Gastroesophageal sphincter (tissue), 4 donors: ENCODE measurements around the gene AFG1L. TPM values are rescaled to one million over a fixed set of nuclear protein-coding genes. Genes with fewer than 3 reads are reported as not detected.
"Not testable (repeated sequence)": the region's sequence is repeated elsewhere in the genome, so short reads cannot be mapped to it uniquely, and the experiment has no call there.

ENCODE experiments used
- ATAC-seq: fragments of 150-250 bp; one replicate; pipeline ENCODE4 v1.9.1; 2016; ENCODE audit warnings: mild to moderate bottlenecking, moderate library complexity
- H3K27ac ChIP-seq, 4 donors: fragments of 200-600 bp; sonication (generic) in 3 of 4; 1 replicate in 3 of 4; 2 replicates in 1 of 4; pipeline ENCODE4 v1.5.1; 2016 to 2019
- H3K27me3 ChIP-seq: fragments of 200-600 bp; sonication (generic); one replicate; pipeline ENCODE4 v1.5.1; 2019
- H3K36me3 ChIP-seq, 2 donors: fragments of 200-600 bp; sonication (generic); one replicate each; pipeline ENCODE4 v1.5.1; 2019; ENCODE audit warnings: control low read depth in 1 of 2
- H3K4me1 ChIP-seq, 3 donors: fragments of 200-600 bp; sonication (generic); 1 replicate in 2 of 3; 2 replicates in 1 of 3; pipeline ENCODE4 v1.5.1; 2016 to 2019; ENCODE audit warnings: control low read depth in 2 of 3
- H3K4me3 ChIP-seq, 2 donors: fragments of 200-600 bp; sonication (generic); one replicate each; pipeline ENCODE4 v1.5.1; 2019; ENCODE audit warnings: mild to moderate bottlenecking in 1 of 2, moderate library complexity in 1 of 2
- H3K9me3 ChIP-seq, 3 donors: fragments of 200-600 bp; sonication (generic); one replicate each; pipeline ENCODE4 v1.5.1; 2017 to 2019; ENCODE audit warnings: control low read depth in 2 of 3
- EP300 ChIP-seq: sonication (generic); formaldehyde crosslinking; IDR thresholded peaks from one replicate; pipeline ENCODE4 v1.6.1; 2017; ENCODE audit warnings: antibody characterized with exemption, mild to moderate bottlenecking
- POLR2A ChIP-seq, 2 donors: fragments of 450-650 bp; IDR thresholded peaks; one replicate each; pipeline ENCODE4 v1.6.1; 2017; ENCODE audit warnings: antibody characterized with exemption in 2 of 2, mild to moderate bottlenecking in 2 of 2, moderate library complexity in 1 of 2
- POLR2AphosphoS5 ChIP-seq: sonication (generic); formaldehyde crosslinking; IDR thresholded peaks from one replicate; pipeline ENCODE4 v1.6.1; 2017; ENCODE audit warnings: antibody characterized with exemption
- whole genome bisulfite sequencing, 2 donors: methylation state at CpG; one replicate each; pipeline ENCODE4 v1.1.5; 2018; ENCODE audit warnings: low coverage in 1 of 2; 5-methylcytosine and 5-hydroxymethylcytosine counted together
- total RNA-seq, 4 donors: library from RNA; depleted of rRNA; stranded (reverse); fragments of >200 nt; gene quantifications; one replicate each; pipeline ENCODE4 v1.1.0, GENCODE V29; 2016
- TF ChIP-seq, protein P1 (sequence below), 4 experiments: fragments of 200-600 bp in 2 of 4; fragments of 450-650 bp in 2 of 4; sonication (generic) in 1 of 4; IDR thresholded peaks; one replicate each; pipeline ENCODE4 v1.5.1; 2017 to 2019; ENCODE audit warnings: antibody characterized with exemption in 4 of 4, mild to moderate bottlenecking in 2 of 4, moderate library complexity in 2 of 4

AFG1L gene
- total RNA-seq: 1 to 10 TPM; 1.6 to 7.6 (median 5.7) TPM

DNA sequence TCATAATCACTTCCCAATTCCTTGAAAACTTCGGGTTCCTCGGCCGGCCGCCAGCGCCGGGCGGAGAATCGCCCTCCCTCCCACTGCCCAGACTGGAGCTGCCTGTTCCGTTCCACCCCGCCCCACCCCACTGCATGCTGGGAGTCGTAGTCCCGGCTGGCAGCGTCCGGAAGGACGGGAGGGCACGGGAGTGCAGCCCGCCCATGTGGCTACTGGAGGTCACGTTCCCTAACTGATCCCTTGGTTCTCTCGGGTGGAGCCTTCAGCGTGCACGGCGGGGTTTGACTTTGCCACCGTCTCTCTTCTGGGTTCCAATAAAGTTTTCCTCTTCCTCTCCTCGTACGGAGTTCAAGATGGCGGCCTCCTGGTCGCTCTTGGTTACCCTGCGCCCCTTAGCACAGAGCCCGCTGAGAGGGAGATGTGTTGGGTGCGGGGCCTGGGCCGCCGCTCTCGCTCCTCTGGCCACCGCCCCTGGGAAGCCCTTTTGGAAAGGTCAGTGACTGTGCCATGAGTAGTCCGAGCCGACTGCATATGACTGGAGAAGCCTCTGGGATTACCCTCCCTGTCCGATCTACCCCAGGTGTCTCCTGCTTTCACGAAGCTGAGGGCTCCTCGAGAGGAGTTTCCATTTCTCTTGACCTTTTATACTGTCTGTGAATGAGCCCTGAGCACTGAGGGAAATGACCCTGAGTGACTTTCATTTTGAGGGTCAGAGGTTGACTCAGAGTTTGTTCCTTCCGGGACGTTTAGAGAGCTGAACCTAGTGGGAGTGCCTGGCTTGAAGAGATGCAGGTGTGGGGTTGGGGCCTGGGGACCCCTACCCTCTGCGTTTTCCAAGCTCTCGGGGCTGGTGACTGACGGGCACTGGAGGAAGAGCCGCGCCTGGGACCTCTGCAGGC lies at the start of gene AFG1L:
TSS of gene AFG1L (plus strand) at position 328 of the 899 bp plus-strand sequence. CDS start at position 354, 26 bp downstream.
- Histone ChIP-seq H3K36me3 (no peaks in the 10 kb centered on the region), H3K27me3 (no peaks in the 10 kb centered on the region), H3K9me3 (no peaks in the 10 kb centered on the region), H3K4me3 (peak within 1 kb of the TSS; percentile 68 to 77), H3K27ac (peak within 1 kb of the TSS; percentile 54 to 93 (median 89)), H3K4me1 (peaks cover 0 to 14% (median 3%) of the 10 kb centered on the region in 3 donors)
- TF ChIP-seq, protein P1, sequence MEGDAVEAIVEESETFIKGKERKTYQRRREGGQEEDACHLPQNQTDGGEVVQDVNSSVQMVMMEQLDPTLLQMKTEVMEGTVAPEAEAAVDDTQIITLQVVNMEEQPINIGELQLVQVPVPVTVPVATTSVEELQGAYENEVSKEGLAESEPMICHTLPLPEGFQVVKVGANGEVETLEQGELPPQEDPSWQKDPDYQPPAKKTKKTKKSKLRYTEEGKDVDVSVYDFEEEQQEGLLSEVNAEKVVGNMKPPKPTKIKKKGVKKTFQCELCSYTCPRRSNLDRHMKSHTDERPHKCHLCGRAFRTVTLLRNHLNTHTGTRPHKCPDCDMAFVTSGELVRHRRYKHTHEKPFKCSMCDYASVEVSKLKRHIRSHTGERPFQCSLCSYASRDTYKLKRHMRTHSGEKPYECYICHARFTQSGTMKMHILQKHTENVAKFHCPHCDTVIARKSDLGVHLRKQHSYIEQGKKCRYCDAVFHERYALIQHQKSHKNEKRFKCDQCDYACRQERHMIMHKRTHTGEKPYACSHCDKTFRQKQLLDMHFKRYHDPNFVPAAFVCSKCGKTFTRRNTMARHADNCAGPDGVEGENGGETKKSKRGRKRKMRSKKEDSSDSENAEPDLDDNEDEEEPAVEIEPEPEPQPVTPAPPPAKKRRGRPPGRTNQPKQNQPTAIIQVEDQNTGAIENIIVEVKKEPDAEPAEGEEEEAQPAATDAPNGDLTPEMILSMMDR (IDR thresholded peaks at IDR 0.05): peak in 1 of 4 experiments; percentile 21
- TF ChIP-seq POLR2AphosphoS5: peak; percentile 74
- TF ChIP-seq EP300: no peak
- peak; percentile 26 to 32 for TF ChIP-seq POLR2A (IDR thresholded peaks at IDR 0.05)
- WGBS, 2 donors: 3 to 4% methylated on average over 7 to 11 of the region's 46 CpGs
- ATAC-seq: peak; percentile 98

DNA sequence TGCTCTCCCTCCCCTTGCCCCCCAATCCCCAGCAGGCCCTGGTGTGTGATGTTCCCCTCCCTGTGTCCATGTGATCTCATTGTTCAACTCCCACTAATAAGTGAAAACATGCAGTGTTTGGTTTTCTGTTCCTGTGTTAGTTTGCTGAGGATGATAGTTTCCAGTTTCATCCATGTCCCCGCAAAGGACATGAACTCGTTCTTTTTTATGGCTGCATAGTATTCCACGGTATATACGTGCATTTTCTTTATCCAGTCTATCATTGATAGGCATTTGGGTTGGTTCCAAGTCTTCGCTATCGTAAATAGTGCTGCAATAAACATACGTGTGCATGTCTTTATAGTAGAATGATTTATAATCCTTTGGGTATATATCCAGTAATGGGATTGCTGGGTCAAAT lies 49.8 kb upstream of the AFG1L start:
- WGBS, 2 donors: 92 to 97% methylated on average over 6 to 7 of the region's 7 CpGs
- H3K4me1 ChIP-seq: peaks cover 0 to 16% (median 0%) of the 10 kb centered on the region in 3 donors
- H3K27ac ChIP-seq, H3K27me3 ChIP-seq, H3K4me3 ChIP-seq, ATAC-seq, H3K9me3 ChIP-seq: not testable (repeated sequence)
- H3K36me3 ChIP-seq: peaks cover 0 to 17% of the 10 kb centered on the region in 2 donors

DNA sequence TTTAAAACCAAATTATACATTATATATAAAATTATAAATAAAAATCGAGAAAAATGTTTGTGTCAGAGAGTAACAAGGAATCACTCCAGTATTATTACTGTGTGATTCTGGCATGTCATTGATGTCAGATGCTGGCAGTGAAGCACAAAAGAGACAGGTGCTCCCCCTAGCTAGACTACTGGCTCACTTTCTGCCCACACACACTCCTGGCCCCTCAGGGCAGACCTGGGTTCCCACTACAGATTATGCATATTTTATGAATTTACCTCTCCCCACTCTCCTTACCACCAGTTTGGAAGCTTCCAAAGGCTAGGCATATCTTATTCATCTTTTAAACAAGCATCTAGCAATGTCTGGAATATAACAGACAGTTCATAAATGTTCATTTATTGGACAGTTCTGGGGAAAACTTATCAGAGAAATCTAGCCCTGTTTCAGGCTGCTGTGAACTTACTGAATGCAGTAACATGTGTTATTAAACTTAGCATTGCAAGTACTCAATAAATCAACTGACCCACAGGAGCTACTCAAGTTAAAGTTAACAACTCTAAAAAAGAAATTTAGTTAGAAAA lies 46.8 kb upstream of the AFG1L start:
- H3K4me1 ChIP-seq: peaks cover 0 to 44% (median 0%) of the 10 kb centered on the region in 3 donors
- H3K27me3 ChIP-seq: no peaks in the 10 kb centered on the region
- no peak for ATAC-seq
- H3K27ac ChIP-seq: no peak overlapping the region
- 82 to 88% methylated on average over 1 of the region's 1 CpG for whole genome bisulfite sequencing, 2 donors
- peaks cover 0 to 8% of the 10 kb centered on the region in 2 donors for H3K36me3 ChIP-seq
- no peak for TF ChIP-seq POLR2A (IDR thresholded peaks at IDR 0.05)
- no peak for TF ChIP-seq EP300
- TF ChIP-seq POLR2AphosphoS5: no peak
- TF ChIP-seq, protein P1 (IDR thresholded peaks at IDR 0.05): no peak
- H3K9me3 ChIP-seq: no peaks in the 10 kb centered on the region
- no peak overlapping the region for H3K4me3 ChIP-seq

DNA sequence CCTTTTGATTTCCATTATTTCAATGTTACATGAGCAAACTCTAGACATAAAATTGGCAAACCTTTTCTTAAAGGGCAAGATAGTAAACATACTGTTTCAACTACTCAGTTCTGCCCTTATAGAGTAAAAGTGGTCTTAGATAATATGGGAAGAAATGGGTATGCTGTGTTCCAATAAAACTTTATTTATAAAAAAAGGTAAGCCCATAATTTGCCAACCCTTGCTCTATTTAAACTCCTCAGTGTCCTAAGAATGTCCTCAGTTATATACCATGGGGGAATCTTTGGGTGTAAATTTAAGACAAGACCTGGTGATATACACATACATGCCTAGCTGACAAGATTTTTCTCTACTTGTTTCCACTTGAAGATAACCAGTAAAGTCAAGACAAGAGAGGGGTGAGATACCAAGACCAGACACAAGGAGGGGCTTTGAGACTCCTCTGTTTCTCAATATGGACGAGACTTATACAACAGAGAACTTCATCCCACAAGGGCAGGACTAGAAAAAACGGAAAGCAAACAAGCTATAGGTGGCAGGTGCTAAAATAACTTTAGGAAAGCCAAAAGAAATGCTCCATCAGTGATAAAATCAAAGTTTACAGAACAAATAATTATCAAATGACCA lies 44.5 kb upstream of the AFG1L start:
- ATAC-seq: no peak
- H3K4me3 ChIP-seq: no peak overlapping the region
- no peaks in the 10 kb centered on the region for H3K27me3 ChIP-seq
- TF ChIP-seq POLR2AphosphoS5: no peak
- TF ChIP-seq, protein P1 (IDR thresholded peaks at IDR 0.05): no peak
- TF ChIP-seq EP300: no peak
- no peak for TF ChIP-seq POLR2A (IDR thresholded peaks at IDR 0.05)
- peaks cover 0 to 58% (median 0%) of the 10 kb centered on the region in 3 donors for H3K4me1 ChIP-seq
- no peaks in the 10 kb centered on the region for H3K36me3 ChIP-seq
- 78 to 81% methylated on average over 2 of the region's 2 CpGs for WGBS, 2 donors
- H3K27ac ChIP-seq: no peak overlapping the region
- H3K9me3 ChIP-seq: no peaks in the 10 kb centered on the region

DNA sequence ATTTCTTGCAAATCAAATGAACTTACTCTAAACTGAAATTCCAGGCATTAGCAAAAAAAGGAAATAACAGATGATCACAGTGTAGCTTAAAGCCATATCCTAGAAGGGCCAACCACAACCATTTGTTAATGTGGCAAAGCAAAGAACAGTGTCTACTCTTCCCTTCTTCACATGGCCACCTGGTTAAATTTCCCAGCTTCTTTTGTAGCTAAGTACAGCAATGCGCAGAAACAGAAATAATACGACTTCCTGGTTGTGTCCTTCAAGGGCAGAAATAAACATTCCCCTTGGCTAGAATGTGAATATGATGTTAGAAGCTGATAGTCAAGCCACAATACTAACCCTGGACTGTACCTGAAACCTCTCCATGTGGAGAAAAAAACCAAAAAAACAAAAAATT lies 43.6 kb upstream of the AFG1L start:
- Histone ChIP-seq H3K36me3 (no peaks in the 10 kb centered on the region), H3K9me3 (no peaks in the 10 kb centered on the region), H3K4me1 (peaks cover 0 to 67% (median 0%) of the 10 kb centered on the region in 3 donors), H3K27me3 (no peaks in the 10 kb centered on the region), H3K4me3 (no peak overlapping the region), H3K27ac (no peak overlapping the region)
- TF ChIP-seq POLR2A (IDR thresholded peaks at IDR 0.05) (no peak), EP300 (no peak), POLR2AphosphoS5 (no peak)
- TF ChIP-seq, protein P1 (IDR thresholded peaks at IDR 0.05): no peak
- ATAC-seq: no peak
- WGBS, 2 donors: 85 to 87% methylated on average over 2 of the region's 2 CpGs
